GM12872 (cell line): ENCODE results near the gene ARID5A.

Experiments
- TF ChIP-seq, protein P1 (sequence below): IDR thresholded peaks from 3 replicates; pipeline ENCODE4 v1.5.1; 2011; ENCODE audit warnings: low read depth, mild to moderate bottlenecking, low read length, moderate library complexity; ENCODE audit not compliant: insufficient read depth

ARID5A gene

DNA sequence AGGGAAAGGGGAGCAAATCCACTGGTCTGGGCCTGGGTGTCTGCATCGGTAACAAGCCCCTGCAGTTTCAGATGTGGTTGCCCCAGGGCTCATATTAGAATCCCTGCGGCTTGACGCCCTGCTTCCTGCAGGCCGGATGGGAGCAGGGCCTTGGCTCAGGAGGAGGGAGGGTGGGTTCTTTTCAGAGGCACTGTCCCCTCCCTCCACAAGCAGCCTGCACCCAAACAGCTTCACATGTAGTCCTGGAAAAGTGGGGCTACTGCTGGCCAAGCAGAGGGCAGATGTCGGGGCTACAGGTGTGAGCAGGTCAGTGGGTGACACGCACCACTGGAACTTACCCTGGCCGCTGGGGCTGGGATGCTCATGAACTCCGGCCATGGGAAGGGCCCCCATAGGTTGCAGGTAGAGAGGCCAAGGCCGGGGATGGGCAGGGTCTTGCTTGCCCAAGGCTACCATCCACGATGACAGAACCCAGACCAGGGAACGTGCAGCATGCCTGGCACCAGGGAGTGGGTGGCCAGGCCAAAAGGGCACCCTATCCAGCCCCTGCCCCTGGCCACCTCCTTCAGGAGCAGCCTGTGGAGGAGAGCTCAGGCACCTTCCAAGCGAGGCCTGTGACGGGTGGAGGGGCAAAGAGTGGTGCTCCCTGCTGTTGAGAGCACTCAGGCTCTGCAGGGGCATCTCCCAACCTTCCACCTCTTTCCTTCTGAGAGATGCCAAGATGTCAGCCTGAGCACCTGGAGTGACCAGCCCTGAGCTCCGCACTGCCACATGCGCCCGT lies 16.8 kb downstream of the ARID5A start:
- TF ChIP-seq, protein P1, sequence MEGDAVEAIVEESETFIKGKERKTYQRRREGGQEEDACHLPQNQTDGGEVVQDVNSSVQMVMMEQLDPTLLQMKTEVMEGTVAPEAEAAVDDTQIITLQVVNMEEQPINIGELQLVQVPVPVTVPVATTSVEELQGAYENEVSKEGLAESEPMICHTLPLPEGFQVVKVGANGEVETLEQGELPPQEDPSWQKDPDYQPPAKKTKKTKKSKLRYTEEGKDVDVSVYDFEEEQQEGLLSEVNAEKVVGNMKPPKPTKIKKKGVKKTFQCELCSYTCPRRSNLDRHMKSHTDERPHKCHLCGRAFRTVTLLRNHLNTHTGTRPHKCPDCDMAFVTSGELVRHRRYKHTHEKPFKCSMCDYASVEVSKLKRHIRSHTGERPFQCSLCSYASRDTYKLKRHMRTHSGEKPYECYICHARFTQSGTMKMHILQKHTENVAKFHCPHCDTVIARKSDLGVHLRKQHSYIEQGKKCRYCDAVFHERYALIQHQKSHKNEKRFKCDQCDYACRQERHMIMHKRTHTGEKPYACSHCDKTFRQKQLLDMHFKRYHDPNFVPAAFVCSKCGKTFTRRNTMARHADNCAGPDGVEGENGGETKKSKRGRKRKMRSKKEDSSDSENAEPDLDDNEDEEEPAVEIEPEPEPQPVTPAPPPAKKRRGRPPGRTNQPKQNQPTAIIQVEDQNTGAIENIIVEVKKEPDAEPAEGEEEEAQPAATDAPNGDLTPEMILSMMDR: no peak

DNA sequence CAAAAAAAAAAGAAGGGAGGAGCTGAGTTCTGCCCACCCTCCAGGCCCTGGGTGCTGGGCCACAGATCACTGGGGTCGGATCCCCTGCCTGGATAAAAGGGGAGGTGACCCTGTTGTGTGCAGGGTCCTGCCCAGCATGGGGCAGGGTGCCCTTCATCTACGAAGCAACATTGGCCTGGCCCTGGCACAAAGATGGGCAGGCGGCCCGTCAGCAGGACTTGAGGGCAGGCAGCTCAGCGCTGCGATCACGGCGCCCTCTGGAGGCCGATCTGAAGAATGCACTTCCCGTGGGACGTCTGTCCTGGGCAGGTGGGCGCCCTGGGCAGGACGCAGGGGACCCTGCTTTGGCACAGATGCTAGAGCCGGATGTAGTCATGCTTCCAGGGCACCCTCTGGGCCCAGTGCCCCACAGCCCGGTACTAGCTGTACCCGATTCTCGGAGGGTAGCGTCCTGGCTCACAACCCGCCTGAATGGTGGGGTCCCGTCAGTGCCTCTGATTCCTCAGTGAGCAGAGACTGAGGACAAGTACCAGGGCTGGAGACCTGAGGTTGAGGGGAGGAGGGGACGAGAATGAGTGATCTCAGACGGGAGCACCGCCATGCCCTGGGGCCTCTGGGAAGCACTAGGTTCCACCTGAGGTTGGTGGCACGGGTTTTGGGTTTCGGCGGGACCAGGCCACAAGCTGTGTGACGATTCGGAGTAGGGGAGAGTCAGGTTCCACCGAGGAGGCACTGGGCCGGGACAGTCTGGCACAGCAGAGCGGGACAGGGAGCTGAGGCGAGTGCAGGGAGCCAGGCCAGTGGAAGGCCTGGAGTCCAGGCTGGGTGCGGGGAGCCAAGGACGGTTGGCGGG lies 18.0 kb downstream of the ARID5A start:
- TF ChIP-seq, protein P1: peak; percentile 95

DNA sequence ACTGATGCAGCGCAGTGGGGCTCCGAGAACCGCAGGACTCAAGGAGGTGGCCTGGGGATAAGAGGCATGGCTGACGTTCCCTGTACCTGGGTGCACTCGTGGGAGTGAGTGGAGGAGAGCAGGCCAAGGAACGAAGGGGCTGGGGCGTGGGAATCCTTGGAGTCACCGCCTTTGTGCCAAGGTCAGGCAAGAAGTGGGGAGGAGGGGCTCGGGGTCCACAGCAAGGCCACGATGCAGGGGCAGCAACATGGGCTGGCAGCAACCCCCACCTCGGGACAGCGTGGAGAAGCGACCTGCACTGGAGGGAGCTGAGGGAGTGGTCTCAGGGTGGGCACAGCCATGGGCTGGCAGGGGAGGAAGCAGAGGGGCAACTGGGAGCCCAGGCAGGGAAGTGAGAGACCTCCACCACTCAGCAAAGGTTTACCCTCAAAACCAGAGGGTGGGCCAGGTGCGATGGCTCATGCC lies 18.6 kb downstream of the ARID5A start:
- TF ChIP-seq, protein P1: no peak

DNA sequence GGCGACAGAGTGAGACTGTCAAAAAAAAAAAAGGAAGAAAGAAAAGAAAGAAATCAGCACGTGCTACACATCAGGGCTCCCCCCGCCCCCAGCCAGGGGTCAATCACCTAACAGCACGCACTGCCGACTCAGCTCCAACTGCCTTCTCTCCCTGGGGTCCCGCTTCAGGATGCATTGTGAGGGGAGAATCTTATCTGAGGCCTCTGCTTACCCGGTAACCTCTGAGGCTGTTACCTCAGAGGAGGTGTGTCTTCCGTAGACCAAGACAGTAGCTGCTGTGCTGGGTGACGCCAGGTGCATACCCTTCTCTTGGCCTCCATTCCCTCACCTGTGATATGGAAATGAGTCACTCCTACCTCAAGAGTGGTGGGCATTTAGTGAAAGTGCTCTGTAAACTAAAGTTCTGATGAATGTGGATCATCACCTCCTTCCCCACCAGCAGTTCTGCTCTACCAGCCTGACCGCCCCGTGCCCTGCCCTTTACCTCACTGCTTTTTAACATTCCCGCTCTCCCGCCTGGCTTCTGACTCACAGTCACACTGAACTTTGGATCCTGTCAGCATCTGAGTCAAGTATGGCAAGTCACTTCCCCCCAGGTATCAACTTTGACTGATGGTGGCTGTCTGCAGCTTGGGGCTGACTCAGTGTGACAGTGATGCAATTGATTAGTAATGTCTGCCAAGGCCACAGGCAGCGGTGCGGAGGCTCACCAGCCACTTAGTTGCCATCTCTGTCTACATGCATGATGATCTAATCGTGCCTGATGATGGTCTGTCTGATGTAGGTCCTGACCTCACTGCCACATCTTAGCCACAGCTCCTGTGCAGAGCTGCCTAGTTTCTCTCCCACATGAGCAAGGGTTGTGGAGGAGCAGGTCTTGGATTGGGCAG lies 20.1 kb downstream of the ARID5A start:
- TF ChIP-seq, protein P1: no peak

DNA sequence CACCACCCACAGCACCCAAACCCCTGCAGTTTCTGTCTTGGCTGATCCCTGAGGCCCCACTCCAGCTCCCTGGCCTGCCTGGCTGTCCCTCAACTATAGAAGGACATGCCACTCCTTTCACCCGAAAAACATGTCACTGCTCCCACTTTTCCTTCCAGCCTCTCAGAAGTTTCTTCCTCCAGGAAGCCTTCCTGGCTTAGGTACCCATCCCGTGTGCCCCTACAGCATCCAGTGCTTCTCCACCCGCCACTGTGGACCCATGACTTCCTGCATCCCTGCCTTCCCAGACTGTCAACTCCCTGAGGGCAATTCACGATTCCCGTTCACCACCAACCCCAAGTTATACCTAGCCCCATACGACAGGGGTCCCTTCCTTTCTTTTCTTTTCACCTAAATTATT lies 21.5 kb downstream of the ARID5A start:
- TF ChIP-seq, protein P1: no peak

DNA sequence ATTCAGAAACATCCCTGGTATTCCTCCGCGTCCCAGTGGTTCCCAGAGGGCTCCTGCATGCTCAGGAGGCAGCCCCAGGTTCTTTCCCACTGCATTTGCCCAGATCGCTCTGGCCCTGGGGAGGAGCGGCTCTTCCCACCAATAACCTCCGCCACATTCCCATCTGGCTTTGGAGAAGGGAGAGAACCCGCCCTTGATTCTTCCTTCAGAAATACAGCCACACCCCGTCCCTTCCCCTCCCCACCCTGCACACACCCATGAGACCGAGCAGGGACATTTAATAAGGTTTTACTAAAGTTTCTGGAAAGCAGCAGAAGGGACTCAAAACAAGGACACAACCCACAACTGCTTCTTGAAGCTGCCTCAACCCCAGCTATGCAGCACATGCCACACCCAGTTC lies 21.9 kb downstream of the ARID5A start:
- TF ChIP-seq, protein P1: no peak
